AG04450 (cell line): Measurements from ENCODE around the gene FGGY. TPM values are rescaled to one million over a fixed set of nuclear protein-coding genes. Genes with fewer than 3 reads are reported as not detected.

Source experiments
- CTCF ChIA-PET: fragments of 300-600, 350-600 bp; formaldehyde crosslinking; extraction: SDS; loops from one replicate; lab custom pipeline; 2022; ENCODE audit warnings: antibody characterized with exemption, inconsistent platforms; lab: Charles Lee
- POLR2A ChIA-PET: fragments of 350-600 bp; formaldehyde crosslinking; extraction: SDS; loops from one replicate; lab custom pipeline; 2021; ENCODE audit warnings: antibody characterized with exemption, inconsistent platforms; lab: Yijun Ruan, JAX
- DNase-seq: peaks from one replicate; pipeline ENCODE4 v3.0.0-alpha.2; 2011; ENCODE audit warnings: low read depth, low spot score
- H3K27ac ChIP-seq: one replicate; pipeline ENCODE4 v1.5.1; 2012; ENCODE audit warnings: low read depth, low read length, control low read depth
- H3K27me3 ChIP-seq: one replicate; pipeline ENCODE4 v1.6.0; 2012; ENCODE audit warnings: low read length; ENCODE audit not compliant: control insufficient read depth, insufficient read depth
- H3K4me3 ChIP-seq: 2 replicates; pipeline ENCODE4 v1.5.1; 2011; ENCODE audit warnings: mild to moderate bottlenecking, low read depth, low read length, control low read depth
- H3K9me3 ChIP-seq: 2 replicates; pipeline ENCODE4 v1.5.1; 2012; ENCODE audit warnings: low read length; ENCODE audit not compliant: control insufficient read depth, insufficient read depth
- CTCF ChIP-seq: IDR thresholded peaks from 2 replicates; pipeline ENCODE4 v1.5.1; 2011; ENCODE audit warnings: low read depth, low read length, control low read depth, inconsistent platforms
- polyA plus RNA-seq: library from polyadenylated mRNA; depleted of rRNA; stranded (reverse); fragments of >200 nt; gene quantifications from 2 replicates; pipeline ENCODE4 v1.2.3, GENCODE V29; 2011

Gene FGGY
- polyA plus RNA-seq, 1 experiment: 11.8 TPM

DNA sequence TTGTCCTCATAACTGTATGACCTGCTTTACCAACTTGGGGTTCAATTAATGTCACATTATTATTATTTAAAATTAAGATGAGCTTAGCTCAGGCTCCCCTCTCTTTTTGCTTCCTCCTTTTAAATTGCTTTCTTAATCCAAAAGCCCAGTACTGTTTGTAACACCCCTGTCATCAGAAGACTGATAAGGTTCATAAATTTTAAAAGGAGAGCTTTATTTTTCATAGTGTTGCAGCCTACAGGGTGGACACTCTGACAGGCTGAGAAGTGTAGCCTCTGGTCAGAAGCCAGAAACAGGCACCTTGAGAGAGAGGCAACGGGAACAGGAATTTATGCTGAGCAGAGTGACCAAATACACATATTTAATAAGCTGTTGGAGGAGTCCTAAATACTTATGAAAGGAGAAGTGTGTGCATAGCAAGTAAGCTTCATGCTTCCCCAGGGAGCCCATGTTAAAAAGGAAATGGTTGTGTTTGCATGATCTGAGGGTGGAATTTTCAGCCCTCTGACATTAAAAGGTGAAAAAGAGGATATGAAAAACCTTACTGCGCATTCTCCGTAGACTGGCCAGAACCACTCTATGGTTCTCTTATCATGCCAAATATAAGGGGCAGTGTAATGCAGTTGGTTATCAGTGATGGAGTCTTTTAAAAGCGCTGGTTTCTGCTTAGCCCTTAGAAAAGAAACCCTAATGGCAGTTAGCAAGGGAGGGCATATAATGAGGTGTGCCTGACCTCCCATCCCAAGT, 30.5 kb upstream of the FGGY start:
- Histone ChIP-seq H3K4me3 (no peak overlapping the region), H3K27ac (no peak overlapping the region), H3K27me3 (no peaks in the 10 kb centered on the region), H3K9me3 (no peaks in the 10 kb centered on the region)
- TF ChIP-seq CTCF: no peak
- ChIA-PET CTCF (no interaction called here), POLR2A (no interaction called here)
- DNase-seq: no peak

GRCh38 chr1:59266927-59267293, 30.0 kb upstream of the FGGY start:
- no peak for TF ChIP-seq CTCF
- ChIA-PET CTCF (no interaction called here), POLR2A (no interaction called here)
- H3K9me3 ChIP-seq: no peaks in the 10 kb centered on the region
- H3K27me3 ChIP-seq: no peaks in the 10 kb centered on the region
- H3K27ac ChIP-seq: no peak overlapping the region
- no peak overlapping the region for H3K4me3 ChIP-seq
- no peak for DNase-seq

GRCh38 chr1:59268406-59268805, 28.5 kb upstream of the FGGY start:
- DNase-seq: no peak
- H3K4me3 ChIP-seq: no peak overlapping the region
- no peak overlapping the region for H3K27ac ChIP-seq
- ChIA-PET POLR2A (no interaction called here), CTCF (no interaction called here)
- H3K27me3 ChIP-seq: no peaks in the 10 kb centered on the region
- H3K9me3 ChIP-seq: no peaks in the 10 kb centered on the region
- TF ChIP-seq CTCF: no peak

DNA sequence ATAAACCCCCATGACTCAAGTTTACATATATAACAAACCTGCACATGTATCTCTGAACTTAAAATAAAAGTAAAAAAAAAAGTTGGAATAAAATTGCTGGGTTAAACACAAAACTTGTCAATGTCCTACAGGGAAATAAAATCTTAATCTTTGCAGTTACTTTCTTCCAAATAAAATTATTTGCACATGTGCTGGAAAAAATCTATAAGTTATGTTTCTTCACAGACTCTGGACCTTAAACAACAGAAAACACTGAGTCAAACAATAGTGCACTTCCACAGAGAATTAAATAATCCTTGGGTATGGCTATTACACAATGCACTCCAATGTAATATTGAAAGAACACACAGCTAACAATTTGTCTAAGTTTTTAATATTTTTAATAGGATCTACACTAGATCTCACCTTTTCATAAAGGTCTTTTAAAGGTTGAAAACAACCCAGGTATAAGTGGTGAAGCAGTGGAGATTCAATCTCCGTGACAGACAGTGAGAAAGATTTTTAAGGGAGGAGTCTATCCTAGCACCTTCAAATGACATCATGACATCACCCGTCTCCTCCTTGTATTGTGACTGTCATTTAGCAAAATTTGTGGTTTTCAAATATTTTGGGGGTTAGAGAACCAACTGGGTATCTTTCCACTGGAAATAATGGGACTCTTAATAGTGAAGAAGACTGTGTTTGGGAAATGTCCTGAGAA, 25.2 kb upstream of the FGGY start:
- CTCF ChIA-PET: interaction anchor here (1.2 kb wide), 1 partner anchor 427 kb away, joined by 3 read pairs; no protein-coding TSS in a partner anchor
- POLR2A ChIA-PET: interaction anchor here (1.2 kb wide), 1 partner anchor 121 kb away, joined by 3 read pairs; no protein-coding TSS in a partner anchor
- Histone ChIP-seq H3K9me3 (no peaks in the 10 kb centered on the region), H3K27ac (no peak overlapping the region), H3K4me3 (no peak overlapping the region), H3K27me3 (no peaks in the 10 kb centered on the region)
- TF ChIP-seq CTCF: no peak
- no peak for DNase-seq

DNA sequence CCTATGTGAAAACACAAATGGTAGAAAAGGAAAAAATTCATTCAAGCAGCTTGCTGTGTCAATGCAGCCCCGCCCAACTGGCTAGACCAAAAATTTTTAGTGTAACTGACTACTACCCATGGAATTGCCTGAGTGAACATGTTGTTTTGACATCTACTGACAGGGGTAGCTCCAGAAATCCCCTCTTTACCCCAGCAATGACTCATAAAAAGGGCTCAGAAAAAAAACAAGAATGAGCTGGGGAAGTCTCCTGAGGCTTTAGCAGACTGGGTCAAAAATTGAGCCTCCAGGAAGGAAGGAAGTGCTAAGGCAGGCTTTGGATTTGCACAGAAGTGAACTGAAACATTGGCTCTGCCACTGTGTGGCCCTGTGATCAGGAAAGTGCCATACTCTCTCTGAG, 24.4 kb upstream of the FGGY start:
- Histone ChIP-seq H3K27ac (peak overlapping the region; percentile 58), H3K4me3 (no peak overlapping the region), H3K27me3 (no peaks in the 10 kb centered on the region), H3K9me3 (no peaks in the 10 kb centered on the region)
- ChIA-PET CTCF (interaction anchor here (1.2 kb wide), 1 partner anchor 427 kb away, joined by 3 read pairs; no protein-coding TSS in a partner anchor), POLR2A (interaction anchor here (1.2 kb wide), 1 partner anchor 121 kb away, joined by 3 read pairs; no protein-coding TSS in a partner anchor)
- DNase-seq: no peak
- no peak for TF ChIP-seq CTCF
